Uterus (tissue), 2 donors: ENCODE results near the gene NBEAL2.

Experiments used
- CTCF ChIP-seq, 4 experiments: fragments of 200-600 bp in 2 of 4; fragments of 450-650 bp in 2 of 4; sonication (generic) in 2 of 4; IDR thresholded peaks; one replicate each; pipeline ENCODE4 v1.5.1; 2016 to 2019; ENCODE audit warnings: antibody characterized with exemption in 4 of 4, mild to moderate bottlenecking in 2 of 4, moderate library complexity in 1 of 4
- POLR2A ChIP-seq, 2 donors: fragments of 450-650 bp; IDR thresholded peaks; one replicate each; pipeline ENCODE4 v1.6.1; 2016; ENCODE audit warnings: antibody characterized with exemption in 2 of 2, mild to moderate bottlenecking in 1 of 2, moderate library complexity in 1 of 2

GRCh38 chr3:46933261-46933660 is 46.2 kb upstream of the NBEAL2 start:
- TF ChIP-seq POLR2A (IDR thresholded peaks at IDR 0.05) (no peak), CTCF (IDR thresholded peaks at IDR 0.05) (no peak)
